Hematopoietic multipotent progenitor cell (in vitro differentiated cells): ENCODE results near the gene LRRC15. TPM values are rescaled to one million over a fixed set of nuclear protein-coding genes. Genes with fewer than 3 reads are reported as not detected.

Experiments used
- DNase-seq, 3 donors: peaks; one replicate each; pipeline ENCODE4 v3.0.0-alpha.2; 2011 to 2015; ENCODE audit warnings: low read depth in 2 of 3, low spot score in 2 of 3
- total RNA-seq: library from RNA; depleted of rRNA; stranded (reverse); fragments of >200 nt; gene quantifications from one replicate; pipeline ENCODE4 v1.2.3, GENCODE V29; 2012

LRRC15 gene
- total RNA-seq, 1 donor = not detected

DNA sequence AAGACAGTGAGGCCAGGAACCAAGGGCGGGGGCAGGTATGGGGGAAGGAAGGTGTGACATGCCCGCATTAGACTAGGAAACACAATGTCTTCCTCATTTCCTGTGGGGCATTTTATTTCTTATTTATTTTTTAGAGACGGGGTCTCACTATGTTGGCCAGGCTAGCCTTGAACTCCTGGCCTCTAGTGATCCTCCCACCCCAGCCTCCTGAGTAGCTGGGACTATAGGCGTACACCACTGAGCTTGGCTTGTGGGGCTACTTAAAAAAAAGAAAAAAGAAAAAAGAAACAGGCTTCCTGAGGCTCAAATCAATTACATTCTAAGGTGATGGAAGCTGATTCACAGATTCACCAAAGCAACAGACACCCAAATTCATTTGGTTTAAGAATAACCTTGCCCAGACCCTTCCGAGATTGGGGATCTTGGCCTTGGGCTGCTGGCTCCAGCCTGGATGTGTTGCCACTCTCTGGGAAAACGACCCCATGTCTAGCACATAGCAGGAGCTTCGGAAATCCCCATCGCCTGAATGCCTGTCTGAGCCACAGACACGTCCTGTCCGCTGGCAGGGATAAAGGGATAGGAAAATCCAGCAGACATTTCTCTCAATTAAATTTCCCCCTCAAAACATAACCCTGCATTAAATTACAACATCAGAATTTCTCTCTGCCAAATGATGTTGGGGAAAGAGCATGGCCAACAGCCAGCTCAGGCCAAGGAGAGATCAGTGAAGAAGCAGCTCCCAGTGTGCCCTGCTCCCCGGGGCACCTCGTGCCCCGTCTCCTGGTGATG lies 31.4 kb downstream of the LRRC15 start:
- DNase-seq = no peak

DNA sequence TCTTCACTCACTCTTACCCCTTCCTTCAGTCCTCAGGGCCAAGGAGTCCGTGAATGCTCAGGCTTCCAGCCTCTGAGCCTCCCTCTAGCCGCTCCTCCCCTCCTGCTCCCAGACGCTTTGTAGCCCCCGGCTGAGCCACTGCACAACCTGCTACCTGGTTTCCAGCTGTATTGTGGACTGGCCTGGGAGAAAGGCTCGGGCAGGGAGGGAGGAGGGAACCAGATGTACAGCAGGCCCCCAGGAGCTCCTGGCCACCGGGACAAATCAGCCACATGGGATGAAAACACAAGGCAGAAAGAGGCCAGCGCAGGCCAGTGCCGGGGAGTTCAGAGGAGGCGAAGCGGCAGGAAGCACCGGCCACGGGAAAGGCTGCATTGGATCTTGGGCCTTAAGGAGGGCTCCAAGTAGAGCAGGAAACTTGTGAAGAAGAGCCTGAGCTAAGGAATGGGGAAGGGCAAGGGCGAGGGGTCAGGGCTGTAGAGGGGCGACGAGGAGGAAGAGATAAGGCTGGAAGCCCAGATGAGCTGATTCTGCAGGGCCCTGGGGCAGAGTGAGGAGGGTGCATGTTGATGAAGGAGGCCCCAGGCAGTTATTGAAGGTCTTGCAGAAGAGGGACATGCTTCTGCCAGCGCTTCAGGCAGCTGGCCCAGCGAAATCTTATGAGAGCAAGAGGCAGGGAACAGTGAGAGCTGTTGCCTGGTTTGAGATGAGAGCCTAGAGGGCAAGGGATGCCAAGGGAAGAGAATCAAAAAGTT lies 32.8 kb downstream of the LRRC15 start:
- DNase-seq = no peak

DNA sequence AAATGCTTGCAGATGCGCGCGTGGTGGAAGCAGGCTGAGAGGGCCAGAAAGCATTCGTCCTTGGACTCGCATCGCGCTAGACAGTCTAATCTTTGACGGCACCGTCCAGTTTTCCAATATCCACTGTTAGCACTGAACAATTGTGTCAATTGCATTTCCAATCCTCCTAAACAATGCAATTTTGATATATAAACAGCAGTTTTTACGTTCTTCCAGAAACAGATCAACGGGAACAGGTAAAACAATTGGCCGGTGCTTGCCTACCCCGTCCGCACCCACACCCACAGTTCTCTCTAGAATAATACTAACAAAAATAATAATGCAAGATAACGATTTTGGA lies 35.6 kb downstream of the LRRC15 start:
- DNase-seq = no peak

DNA sequence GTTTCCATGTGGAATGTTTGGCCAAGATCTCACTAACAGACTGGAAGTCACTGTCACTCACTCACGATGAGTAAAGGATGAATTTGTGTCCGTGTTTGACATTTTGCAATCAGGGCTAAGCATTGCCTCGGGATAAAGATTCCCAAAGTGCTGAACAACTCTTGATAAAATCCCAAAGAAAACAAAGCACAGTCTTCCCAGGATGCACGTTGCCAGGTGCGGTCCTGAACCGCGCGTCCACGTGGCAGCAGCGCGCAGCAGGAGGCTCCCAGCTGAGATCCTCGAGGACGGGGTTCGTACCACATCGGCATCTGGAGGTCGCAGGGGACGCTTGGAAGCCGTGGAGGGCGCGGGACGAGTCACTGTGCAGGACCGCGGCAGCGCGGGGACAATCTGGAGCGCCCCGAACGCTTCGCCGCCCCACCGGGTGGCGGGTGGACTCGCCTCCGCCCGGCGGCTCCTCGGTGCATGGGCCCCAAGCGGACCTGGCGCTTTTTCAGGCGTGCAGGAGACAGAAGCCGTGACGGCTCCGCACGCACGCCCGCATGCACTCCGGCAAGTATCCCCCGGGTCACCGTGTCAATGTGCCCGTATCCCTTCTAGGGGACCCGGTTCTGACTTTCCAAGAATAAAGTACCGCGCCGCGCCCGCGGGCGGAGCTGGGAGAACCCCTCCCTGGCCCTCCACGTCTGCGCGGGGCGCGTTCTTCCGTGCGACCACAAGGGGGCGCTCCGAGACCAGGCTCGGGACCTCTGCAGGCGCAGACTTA lies 36.1 kb downstream of the LRRC15 start:
- DNase-seq = peak; percentile 83 to 86 (median 85)

DNA sequence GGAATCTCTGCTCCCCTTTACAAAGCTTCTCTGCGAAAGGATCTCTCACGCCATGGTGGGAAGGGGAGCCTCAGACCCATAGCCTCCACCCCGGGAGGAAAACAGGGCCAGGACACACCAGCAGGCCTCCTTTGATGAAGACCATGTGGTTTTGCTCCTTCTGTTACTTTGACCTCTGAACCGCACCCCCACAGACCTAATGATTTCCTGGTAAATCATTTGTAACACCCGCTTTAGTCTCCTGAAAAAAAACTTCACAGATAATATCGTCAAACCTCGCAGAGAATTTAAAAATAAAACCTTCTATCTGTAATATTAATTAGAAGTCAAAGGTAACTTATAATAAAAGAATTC lies 36.7 kb downstream of the LRRC15 start:
- no peak for DNase-seq

DNA sequence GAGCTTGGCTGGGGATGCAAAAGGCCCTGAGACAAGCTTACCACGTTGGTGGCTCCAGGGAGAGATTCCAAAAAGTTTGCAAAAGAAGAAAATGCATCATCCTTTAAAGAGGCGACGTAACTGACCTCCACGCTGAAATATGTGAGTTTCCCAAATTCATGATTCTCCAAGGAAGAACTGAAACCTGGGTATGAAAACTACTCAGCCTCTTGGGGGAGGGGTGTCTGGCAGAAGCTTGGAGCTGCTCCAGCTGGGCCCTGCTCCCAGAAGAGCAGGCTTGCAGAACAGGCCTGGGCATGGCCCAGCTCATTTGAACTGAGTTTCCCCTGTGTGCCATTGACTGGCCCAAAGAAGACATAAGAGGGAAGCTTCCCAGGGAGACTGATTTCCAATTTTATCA lies 39.0 kb downstream of the LRRC15 start:
- DNase-seq = no peak

DNA sequence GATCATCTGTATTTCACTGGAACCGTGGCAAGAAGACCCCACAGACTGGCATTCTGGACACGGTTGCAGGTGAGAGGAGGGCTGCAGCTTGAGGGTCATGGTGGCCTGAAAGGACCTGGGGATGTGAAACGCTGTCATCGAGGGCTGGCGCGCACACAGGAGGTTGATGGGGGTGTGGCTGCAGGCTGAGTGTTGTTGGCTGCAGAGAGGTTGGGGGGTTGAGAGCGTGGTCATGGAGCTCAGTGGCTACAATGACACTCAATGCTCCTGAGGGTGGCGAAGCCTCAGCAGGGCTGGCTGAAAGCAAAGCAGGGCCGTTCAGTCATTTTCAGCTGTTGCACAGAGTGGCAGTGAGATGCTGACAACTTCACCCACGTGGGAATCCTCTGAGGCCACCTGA lies 39.4 kb downstream of the LRRC15 start:
- DNase-seq = no peak

DNA sequence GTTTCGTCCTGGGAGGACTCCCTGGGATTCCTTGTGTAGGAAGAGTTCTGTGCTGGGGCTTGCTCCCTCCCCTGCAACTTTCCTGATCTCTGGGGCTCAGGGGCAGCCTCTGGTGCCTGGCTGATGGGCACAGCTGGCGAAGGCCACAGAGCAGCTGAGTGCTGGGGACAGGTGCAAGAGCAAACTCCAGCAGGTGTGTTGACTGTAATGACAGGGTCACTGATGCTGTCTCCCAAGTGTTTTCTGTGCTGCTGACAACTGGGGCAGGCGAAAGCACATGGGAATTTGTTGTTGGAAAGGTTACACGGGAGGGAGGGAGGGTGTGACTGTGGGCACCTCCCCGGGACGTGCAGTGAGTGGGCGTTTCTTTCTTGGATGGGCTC lies 40.0 kb downstream of the LRRC15 start:
- no peak for DNase-seq

DNA sequence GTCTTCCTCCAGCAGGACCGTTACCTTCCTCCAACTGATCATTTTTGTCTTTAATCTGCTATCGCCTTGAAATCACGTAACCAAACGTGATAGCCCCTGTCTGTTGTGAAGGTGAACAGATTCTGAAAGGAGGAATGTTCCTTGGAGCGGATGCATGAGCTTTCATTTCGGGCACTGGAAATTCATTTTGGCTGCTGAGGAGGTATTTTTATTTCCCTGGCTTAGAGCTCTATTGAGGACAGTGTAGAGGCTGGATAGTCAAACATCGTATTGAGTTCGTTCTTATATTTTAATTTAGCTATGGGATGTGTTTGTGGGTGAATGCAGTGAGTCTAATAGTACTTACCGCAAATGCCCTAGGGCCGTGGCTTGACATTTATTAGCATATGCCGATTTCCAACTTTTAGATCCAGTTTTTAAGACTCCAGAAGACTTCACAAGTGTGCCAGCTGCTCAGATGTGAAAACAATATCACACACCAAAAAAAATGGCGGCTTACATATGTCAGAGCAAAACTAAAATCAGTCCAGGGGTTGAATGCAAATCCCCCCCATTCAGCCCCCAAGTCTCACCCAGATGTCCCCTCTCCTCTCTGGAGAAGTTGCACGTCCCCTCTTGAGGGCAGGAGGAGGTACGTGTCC lies 40.5 kb downstream of the LRRC15 start:
- DNase-seq = no peak

DNA sequence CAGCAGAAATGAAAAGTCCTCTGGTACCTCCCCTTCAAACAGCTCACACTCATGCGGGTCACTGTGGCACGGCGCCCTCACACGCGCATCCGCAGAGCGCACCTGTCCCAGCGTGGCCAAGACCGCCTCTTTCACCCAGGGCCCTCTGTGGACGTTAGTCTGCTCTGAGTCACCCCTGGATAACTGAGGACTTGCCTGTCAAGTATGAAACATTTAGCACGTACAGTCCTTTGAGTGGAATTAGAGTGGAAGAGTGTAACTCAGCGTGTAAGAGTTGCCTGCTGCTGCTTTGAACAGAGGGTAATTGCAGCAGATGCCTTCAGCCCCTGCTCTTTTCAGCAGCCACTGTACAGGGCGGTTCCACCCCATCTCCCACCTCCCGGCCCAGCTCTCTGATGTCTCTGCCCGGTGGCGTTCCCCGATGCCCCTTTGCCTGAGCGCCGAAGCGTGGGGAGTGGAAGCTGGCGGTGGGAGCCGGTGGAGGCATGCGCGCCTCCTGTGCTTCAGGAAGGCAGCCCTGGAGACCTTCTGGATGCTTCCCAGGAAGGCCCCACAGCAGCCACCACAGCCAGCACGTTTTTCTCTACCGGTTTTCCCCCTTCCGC lies 41.4 kb downstream of the LRRC15 start:
- DNase-seq = peak in 2 of 3 donors; percentile 47 to 72

DNA sequence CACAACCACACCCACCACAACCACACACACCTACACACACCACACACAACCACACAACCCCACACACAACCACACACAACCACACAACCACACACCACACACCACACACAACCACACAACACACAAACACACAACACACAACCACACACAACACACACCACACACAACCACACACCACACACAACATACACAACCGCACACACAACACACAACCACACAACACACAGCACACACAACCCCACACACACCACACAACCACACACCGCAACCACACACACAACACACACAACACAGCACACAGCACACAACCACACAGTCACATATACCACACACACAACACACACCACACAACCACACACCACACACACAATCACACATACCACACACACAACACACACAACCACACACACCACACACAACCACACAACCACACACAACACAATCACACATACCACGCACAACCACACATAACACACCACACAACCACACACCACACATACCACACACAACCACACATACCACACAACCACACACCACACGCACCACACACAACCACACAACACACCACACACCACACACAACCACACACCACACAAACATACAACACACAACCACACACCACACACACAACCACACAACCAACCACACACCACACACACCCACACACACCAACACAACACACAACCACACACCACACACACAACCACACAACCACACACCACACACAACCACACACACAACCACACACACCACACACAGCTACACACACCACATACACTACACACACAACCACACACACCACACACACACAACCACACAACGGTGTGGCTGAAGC lies 42.1 kb downstream of the LRRC15 start:
- DNase-seq = peak in 1 of 3 donors; percentile 61

DNA sequence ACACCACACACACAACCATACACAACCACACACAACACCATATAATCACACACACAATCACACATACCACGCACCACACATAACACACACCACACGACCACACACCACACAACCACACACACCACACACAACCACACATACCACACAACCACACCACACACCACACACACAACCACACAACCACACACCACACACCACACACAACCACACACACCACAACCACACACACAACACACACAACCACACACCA lies 42.6 kb downstream of the LRRC15 start:
- no peak for DNase-seq

DNA sequence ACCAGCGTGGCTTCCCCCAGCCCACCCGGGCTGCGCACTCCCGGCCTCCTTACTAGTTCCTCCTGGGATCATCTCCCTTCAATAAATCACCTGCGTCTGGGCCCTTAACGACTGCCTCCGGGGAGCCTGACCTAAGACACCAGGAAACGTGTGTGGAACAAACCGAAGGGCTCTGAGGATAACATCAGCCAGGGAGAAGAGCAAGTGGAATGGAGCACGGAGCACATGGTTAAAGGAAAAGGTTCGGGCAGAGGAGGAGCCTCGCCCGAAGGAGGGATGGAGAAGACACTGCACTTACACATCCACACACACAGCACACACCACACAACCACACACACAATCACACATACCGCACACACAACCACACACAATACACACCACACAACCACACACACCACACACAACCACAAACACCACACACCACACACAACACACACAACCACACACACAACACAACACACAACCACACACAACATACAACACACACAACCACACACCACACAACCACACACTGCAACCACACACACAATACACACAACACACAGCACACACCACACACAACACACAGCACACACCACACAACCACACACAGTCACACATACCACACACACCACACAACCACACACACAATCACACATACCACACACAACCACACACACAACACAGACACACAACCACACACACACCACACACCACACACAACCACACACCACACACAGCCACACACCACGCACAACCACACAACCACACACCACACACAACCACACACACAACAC lies 43.2 kb downstream of the LRRC15 start:
- peak in 1 of 3 donors; percentile 49 for DNase-seq

DNA sequence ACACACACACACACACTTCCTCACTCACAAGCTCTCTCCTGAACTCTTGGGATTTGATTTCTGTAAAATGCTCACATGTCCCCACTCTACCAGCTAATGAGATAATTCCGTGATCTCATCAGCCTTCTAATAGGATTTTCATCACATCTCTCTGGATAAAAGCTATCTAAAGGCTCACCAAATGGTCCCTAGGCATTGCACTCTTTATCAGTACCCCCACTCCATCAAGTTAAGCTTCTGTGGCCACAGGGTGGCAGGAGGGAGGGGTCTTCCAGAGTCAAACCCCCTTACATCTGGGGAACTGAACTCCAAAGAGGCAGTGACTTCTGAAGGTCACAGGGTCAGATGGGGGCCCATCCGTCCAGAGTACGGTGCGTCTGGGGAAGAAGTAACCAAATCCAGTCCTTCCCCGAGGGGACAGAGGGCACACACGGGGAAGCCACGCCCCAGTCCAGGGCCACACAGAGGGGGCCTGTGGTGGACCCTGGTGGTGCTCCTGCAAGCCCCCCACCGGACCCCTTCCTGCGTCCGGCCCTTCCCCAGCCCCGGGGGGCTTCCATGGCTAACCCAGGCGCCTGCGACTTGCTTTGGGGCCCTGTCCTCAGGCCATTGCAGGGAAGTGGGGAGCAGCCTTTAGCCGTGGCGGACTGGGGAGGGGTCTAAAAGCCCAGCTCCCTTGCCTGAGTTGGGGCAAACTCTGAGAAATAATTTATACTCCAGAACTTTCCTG lies 44.0 kb downstream of the LRRC15 start:
- DNase-seq = peak in 1 of 3 donors; percentile 41

DNA sequence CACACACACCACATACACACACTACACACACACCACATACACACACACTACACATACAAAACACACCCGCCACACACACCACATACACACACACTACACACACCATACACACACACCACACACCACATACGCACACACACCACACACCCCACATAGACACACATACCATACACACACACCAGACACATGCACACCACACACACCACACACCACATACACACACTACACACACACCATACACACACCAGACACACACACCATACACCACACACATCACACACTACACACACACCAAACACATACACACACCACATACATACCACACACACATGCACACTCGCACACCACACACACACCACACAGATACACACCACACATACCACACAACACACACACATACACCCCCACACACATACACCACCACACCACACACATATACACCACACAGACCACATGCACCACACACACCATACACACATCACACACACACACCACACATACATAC lies 44.7 kb downstream of the LRRC15 start:
- DNase-seq = no peak

DNA sequence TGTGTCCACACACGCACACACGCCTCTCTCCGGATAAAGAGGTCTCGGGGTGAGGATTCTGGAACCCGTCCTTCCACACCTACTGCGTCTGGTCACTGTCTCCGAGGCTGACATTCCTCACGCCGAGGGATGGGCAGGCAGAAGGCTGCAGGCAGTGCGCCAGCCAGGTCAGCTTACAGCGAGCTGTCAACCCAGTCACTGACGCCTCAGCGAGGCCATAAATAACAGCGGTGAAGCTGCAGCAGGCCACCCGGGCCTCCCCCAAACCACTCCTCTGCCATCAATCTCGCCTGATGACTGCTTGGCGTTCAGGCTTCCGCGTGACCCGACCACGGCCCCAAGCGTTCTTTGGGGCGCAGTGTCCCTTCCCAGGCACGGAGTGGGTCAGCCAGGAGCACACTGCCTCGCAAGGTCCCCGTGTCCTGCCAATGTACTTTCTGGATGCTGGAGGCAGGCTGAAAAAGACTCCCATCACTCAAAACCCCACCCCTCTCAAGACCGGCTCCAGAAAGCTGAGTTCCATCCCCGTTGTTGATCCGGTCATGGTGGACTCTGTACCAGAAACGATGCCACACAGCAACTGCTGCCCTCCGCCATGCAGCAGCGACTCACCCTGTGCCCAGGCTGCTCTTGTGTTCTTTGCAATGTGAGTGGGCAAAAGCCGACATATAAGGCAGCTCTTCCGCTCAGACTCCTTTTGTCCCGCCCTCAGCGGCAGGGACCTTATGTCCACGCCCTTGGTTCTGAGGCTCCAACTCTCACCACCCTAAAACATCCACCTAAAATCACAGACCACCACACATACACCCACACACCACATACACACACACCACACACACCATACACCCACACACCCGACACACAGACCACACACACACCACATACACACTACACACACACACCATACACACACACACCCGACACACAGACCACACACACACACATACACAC lies 45.5 kb downstream of the LRRC15 start:
- DNase-seq = peak in 2 of 3 donors; percentile 60 to 79

DNA sequence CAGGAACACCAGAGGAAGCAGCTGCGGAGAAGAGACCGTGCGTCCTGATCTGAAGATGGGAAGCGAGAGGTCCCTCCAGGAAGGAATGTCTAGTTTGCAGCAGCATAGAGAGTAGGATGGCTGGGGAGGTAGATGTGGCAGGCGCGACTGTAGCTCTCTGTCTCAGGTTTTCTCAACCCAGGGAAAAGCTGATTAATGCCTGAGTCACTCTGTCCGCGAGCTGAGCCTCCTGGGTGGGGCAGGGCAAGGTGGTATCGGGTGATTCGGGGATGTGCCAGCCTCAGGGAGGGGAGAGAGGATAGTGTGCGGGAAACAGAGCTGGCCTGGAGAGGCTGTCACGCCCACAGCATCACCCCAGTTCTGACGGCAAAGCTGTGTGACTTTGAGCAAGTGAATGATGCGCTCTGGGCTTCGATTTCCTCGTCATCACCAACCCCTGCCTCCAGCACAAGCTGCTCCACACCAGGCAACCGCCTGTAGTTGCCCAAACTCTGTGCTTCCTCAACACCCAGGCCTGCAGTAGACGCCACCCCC lies 46.8 kb downstream of the LRRC15 start:
- peak in 2 of 3 donors; percentile 26 to 35 for DNase-seq
